ENCODE data around the gene ACSF3.

The ACSF3 gene

DNA sequence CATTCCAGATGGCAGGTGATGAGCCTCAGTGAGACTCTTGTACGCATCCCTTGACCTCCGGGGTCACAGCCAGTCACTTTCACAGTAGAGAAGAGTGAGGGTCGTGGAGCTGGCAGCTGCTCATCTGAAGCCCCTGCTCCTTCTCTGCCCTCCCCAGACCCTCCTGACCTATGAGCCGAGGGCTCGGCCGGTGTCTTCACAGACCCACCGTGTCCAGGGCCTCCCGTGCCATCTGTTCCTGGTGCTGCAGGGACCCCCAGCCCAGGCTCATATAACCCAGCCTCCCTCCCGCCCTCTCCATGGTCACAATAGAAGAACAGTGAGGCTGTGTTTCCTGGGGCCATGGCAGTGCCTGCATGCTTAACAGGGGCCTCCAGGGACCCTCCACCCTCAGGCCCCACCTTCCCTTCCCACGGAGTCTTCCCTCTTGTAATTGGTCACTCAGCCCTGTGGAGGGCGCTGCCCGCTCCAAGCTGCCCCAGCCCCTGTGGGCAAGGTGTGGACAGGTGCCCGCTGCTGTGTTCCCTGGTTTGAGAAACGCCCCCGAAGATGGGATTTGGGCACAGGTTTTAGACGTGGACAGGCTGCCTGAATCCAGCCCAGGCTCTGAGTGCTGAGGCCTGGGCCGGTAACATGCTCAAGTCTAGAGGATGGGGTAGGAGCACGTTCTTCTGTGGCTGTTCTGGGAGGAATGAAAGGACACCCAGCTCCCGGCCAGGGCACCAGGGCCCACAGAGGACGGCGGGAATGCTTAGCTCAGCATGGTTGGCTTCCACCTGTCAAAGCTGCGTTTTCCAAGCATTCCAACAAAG is 38.7 kb downstream of the ACSF3 start:
- DNase-seq, result no peak

DNA sequence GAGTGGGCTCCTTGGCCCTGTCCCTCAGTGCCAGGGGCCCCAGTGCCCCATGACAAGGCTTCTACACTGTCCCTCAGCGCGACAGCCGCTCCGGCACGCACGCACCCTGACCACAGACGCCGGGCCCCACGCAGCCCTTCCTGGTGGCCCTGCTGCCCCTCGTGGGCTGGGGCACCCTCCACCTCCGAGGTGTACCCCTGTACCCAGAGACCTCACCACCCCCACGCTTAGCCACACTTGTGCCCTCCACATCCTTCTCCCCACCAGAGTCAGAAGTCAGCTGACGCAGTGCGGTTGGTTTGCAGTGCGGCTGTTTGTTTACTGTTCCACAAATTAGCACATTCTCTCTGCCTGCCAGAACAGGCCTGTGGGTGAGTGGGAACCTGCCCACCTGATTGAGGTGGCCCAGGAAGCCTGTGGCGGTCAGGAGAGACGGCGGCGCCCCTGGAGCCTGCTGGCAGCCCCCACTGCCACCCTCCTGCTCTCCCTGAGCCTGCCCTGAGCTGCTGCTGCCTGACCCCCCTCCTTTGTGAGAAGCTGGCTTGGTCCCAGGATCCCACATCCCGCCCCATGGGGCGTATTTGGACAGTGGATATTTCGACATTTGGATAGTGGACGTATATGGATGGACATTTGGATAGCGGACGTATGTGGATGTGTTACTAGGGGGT is 39.9 kb downstream of the ACSF3 start:
- DNase-seq, result no peak

GRCh38 chr16:89134269-89134668 is 40.6 kb downstream of the ACSF3 start:
- no peak for DNase-seq

DNA sequence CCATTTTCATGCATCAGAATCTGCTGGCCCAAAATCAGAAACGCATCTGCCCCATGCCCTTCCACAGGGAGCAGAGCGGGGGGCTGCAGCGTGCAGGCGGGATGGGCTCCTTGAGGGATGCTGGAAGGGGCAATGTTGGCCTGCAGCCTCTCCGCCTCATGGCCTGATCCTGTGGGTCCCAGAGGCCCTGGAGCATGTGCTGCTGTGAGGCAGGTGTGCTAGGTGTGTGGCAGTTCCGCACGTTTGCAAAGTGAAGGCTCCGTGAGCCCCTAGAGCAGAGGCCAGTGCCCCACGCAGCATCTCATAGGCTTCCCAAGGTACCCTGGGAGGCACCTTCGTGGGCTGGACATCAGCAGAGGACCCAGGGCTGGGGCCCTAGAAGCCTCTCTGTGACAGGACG is 41.5 kb downstream of the ACSF3 start:
- DNase-seq, result no peak

GRCh38 chr16:89135971-89136765 is 42.5 kb downstream of the ACSF3 start:
- no peak for DNase-seq

DNA sequence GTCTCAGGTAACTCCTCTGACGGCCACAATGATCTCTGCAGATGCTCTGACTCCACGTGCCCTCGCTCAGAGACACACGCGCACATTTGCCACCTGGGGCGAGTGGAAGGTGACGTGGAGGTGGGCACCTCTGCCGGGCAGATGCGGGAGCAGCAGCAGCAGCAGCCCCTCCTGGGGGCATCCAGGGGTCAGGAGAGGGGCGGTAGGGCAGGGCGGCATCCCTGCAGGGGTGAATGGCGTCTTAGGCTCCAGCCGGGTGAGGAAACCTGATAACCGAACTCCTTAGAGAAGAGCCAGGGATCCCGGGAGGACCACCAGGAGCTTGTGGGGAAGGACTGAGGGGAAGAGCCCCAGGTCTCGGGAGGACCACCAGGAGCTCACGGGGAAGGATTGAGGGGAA is 43.3 kb downstream of the ACSF3 start:
- no peak for DNase-seq

- no peak for DNase-seq
Observed at GRCh38 chr16:89137666-89138512, 44.2 kb downstream of the ACSF3 start.

DNA sequence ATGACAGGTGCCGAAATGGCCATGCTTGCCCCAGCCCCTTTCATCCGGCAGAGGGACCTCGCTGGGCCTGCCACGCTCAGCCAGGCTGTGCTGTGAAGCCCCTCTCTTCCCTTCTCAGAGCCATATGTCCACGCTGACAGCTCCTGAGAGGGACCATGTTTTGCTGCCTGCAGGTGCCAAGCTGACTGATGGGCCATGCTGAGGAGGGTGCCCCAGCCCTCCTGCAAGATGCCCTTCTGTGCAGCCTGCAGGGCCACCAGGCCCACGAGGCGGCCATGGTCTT is 44.8 kb downstream of the ACSF3 start:
- DNase-seq, result no peak

DNA sequence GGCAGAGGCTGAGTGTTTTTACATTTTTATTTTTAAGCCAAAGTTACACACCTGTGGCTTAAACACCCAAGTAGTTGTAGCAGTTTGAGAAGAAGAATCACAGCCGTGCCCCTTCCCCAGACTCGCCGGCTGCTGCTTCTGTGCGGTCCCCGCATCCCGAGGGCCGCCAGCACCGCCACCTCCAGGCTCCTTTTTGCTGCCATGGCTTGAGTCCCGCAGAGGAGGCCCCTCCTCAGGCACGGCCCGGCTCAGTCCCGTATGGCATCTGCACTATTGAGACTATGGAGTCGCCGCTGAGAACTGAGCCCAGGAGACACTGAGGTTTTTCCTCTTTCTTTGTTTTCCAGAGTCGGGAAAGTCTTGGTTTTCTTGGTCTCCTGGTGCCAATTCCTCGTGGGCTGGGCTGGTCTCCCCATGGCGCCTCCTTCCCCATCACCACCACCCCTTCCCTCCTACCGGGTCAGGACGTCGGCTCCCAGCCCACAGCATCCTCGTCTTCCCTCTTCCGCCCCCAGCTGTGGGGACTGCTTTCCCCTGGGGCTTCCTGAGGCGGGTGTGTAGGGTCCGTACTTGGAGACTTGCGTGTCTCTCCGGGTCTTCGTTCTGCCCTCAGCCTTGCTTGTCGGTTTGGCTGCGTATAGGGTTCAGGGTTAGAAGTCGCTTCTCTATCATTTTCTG is 45.3 kb downstream of the ACSF3 start:
- no peak for DNase-seq

DNA sequence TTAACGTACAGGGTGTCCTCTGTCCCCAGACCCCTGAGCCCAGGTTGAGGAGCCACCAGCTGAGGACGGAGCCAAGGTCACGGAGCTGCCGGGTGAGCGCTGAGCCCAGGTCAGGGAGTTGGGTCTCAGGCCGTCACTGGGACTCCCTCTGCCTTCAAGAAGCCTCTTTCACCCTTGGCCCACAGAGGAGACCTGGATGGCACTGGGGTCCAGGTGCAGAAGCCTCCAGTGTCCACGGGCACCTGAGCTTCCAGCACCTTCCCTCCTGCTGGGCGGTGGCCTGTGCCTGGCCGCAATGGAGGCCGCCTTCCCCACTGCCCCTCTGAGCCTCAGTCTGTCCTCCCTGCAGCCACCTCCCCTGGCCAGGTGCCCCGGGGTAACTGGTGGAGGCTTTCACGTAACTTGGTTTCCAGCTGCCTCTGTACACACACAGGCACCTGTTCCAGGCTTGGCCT is 46.3 kb downstream of the ACSF3 start:
- DNase-seq, result no peak

DNA sequence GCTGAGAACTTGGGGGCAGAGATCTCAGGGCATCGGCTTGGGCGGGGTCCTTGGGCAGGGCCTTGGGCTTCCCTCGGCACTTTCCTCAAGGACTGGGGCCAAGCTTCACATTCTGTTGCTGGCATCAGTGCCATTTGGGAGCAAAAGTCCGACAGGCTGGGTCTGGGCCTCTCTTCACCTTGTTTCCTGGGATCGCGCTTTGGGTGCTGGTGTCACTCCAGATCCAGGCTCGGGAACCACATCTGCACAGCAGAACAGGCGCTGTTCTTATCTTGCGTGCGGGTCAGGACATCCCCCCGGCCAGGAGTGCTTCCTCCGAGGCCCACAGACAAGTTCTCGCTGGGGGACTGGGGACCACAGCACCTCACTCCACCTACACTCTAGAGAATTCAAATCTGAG is 46.7 kb downstream of the ACSF3 start:
- no peak for DNase-seq

DNA sequence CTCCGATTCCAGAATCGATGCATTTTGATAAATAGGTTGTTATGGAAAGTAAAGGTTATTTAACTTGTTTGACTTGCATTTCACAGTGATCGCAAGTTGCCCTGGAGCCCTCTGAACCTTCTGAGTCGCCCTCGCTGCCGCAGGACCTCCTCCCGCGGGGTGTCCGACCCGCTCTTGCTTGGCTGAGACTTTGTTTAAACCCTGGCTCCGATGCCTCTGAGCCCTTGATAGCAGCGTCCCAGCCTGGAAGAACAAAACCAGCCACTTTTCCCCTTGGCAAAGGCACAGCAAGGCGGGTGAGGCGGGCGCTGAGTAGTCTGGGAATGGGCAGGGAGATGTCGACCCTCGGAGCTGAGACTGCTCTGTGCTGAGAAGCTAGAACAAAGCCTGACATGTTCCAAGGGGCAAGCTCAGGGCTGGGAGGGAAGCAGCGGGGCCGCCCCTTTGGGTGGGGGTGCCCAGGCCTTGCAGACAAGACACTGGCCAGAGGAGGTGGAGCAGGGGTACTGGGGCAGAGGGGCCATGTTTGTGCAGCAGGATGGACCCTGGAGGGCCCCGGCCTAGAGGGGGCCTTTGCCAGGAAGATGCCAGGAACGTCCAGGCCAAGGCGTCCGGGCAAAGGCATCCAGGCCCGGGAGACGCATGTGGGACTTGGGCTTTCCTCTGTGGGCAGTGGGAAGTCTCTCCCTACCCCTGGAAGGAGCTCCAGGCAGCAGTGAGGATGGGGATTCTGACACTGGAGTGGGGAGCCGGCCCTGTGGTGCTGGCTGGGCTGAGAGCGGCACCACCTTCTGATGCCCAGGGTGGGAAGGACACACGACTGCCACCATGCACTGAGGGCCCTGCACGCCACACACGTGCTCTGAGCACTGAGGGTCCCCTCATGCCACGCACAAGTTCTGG is 47.6 kb downstream of the ACSF3 start:
- no peak for DNase-seq

DNA sequence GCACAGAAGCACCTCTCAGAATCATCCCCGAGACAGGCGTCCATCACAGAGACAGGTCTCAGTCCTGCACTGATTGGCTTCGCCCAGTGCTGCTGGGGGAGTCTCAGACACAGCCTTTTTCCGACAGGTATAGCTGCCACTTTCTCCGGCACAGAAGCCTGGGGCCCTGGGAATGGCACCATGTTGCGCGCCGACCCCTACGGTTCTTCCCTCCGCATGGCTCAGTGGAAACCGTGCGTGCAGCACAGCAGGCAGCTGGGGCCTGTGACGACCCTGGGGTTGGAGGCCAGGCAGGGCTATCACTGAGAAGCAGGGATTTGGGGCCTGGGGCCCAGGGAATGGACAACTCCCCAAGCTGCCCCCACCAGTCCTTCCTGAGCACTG is 48.2 kb downstream of the ACSF3 start:
- DNase-seq, result no peak

- no peak for DNase-seq
Observed at GRCh38 chr16:89142474-89143195, 49.0 kb downstream of the ACSF3 start.

DNA sequence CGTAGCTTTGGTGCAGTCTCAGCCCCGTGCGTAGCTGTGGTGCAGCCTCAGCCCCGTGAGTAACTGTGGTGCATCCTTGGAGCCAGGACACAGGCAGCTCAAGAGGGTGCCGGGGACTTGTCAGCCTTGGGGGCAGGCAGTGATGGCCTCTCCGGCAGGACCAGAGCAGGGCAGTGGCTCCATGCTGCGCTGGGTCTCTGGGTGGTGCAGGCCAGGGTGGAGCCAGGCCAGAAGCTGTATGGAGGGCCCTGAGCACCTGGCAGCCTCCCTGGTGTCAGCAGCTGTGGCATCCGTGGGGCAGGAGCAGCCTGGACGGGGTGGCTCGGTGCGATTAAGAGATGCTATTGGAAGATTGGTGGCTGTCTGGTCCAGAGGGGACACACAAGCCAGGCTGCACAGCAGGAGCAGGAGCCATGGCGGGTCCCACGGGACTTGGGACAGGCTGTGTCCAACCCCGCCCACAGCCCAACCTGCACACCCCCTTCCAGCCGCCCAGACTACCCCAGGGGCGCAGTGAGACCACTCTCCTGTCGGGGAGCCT is 49.6 kb downstream of the ACSF3 start:
- DNase-seq, result no peak

DNA sequence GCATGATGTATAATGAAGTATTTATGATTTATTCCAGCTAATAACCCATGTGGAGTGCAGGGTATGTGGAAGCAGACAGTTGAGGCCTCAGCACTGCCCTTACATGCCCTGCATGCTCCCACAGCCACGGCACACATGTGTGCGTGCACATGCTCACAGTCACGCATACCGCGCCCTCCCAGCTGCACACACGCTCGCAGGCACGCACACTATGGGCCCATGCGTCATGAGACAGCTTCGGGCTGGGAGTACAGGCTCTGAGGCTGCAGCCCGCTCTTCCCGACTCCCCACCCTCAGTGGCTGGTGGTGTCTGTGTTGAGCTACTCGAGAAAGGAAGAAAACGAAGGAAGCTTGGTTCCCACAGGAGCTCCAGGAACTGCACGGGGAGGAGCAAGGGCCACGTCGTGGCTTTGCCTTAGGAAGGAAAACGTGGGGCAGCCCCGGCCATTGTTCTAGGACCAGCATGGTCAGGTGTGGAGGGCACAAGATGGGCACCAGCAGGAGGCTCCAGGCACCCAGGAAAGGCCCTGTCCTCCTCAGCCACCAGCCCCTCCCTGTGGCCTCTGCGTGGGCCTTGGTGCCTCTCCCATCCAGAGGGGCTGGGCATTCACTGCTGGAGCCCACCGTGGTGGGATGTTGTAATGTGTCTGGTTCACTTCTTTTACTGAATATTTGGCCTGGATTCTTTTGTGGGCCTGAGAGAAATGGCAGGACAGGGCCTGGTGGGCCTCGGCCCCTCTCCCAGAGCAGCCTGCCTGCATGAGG is 50.4 kb downstream of the ACSF3 start:
- DNase-seq, result no peak

GRCh38 chr16:89144681-89145080 is 51.0 kb downstream of the ACSF3 start:
- DNase-seq, result no peak

DNA sequence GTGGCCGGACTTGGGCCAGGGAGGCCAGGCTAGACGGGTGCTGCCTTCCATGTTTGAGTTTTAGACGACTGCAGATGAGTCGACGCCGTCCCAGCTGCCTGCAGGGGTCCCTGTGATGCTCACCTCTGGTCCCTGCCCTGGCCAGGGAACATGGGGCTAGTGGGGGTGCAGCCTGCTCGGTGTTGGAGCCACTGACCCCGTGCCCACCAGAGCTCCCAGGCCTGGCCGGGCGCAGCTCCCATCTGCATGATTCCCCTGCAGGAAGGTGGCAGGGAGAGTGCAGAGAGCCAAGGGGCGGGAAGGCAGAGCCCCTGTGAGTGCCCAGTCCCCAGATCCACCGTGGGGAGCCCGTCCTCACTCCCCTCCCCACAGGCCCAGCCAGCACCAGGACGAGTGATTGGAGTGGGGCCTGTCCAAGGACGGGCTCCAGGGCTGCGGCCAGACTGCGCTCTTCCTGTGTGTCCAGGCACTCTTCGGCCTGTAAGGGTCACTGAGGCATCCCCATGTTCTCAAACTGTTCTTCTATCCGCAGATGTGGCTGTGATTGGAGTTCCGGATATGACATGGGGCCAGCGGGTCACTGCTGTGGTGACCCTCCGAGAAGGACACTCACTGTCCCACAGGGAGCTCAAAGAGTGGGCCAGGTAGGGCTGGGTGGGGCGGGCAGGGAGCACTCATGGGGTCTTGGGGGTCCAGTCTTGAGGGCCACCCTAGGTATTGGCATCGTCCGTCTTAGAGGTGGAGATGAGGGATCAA is 51.9 kb downstream of the ACSF3 start:
- no peak for DNase-seq

Measured in SHP77 (cell line).